Activated B cell treated with CpG ODN at 0.5 μM for 24 hours (primary cell): Measurements from ENCODE around the gene ZFYVE27. TPM values are rescaled to one million over a fixed set of nuclear protein-coding genes. Genes with fewer than 3 reads are reported as not detected.

Source experiments
- ATAC-seq: fragments of 200-7000 bp; cut with Tn5 transposase; one replicate; pipeline ENCODE4 v1.10.0; 2021; ENCODE audit warnings: low read depth, mild to moderate bottlenecking, moderate library complexity
- CTCF ChIA-PET: fragments of 350-600 bp; sonication (Branson Sonifier 250); formaldehyde crosslinking; loops from one replicate; lab custom pipeline; 2021; ENCODE audit warnings: antibody characterized with exemption; lab: Charles Lee
- POLR2A ChIA-PET: fragments of 350-600 bp; sonication (Branson Sonifier 250); formaldehyde crosslinking; loops from one replicate; lab custom pipeline; 2021; ENCODE audit warnings: antibody characterized with exemption; lab: Charles Lee
- DNase-seq: peaks from one replicate; pipeline ENCODE4 v3.0.0; 2022
- H3K27ac Mint-ChIP-seq: one replicate; pipeline ENCODE4 v1.8.0; 2020; ENCODE audit warnings: mixed read lengths
- H3K27me3 Mint-ChIP-seq: one replicate; pipeline ENCODE4 v1.8.0; 2021; ENCODE audit warnings: mixed read lengths
- H3K36me3 Mint-ChIP-seq: one replicate; pipeline ENCODE4 v1.8.0; 2021; ENCODE audit warnings: low read depth, mixed read lengths
- H3K4me1 Mint-ChIP-seq: one replicate; pipeline ENCODE4 v1.8.0; 2021; ENCODE audit warnings: mixed read lengths
- H3K4me3 Mint-ChIP-seq: one replicate; pipeline ENCODE4 v1.8.0; 2020; ENCODE audit warnings: mild to moderate bottlenecking, mixed read lengths
- H3K9me3 Mint-ChIP-seq: one replicate; pipeline ENCODE4 v1.8.0; 2020; ENCODE audit warnings: mixed read lengths
- CTCF ChIP-seq: fragments of 200-600 bp; IDR thresholded peaks from one replicate; pipeline ENCODE4 v1.8.0; 2022; ENCODE audit warnings: antibody characterized with exemption, mild to moderate bottlenecking
- intact Hi-C: fragments of 100-400 bp; cut with micrococcal nuclease; formaldehyde crosslinking; loops from one replicate; pipeline ENCODE4 v1.15.1; 2024
- total RNA-seq: library from RNA; stranded (reverse); gene quantifications from 2 replicates; pipeline ENCODE4 v1.2.3, GENCODE V29; 2022

The ZFYVE27 gene
- total RNA-seq, 1 donor from 2014 or later, result 65.7 TPM

GRCh38 chr10:97779975-97780374 lies 43.0 kb downstream of the ZFYVE27 start:
- no peak overlapping the region for H3K4me3 Mint-ChIP-seq
- no peaks in the 10 kb centered on the region for H3K36me3 Mint-ChIP-seq
- H3K27me3 Mint-ChIP-seq, result peaks cover 2% of the 10 kb centered on the region
- ChIA-PET CTCF (no interaction called here), POLR2A (no interaction called here)
- no peaks in the 10 kb centered on the region for H3K4me1 Mint-ChIP-seq
- ATAC-seq, result no peak
- intact Hi-C loops, result no loop called here
- no peak for DNase-seq
- no peak for TF ChIP-seq CTCF
- no peak overlapping the region for H3K27ac Mint-ChIP-seq
- no peaks in the 10 kb centered on the region for H3K9me3 Mint-ChIP-seq

- H3K9me3 Mint-ChIP-seq, result no peaks in the 10 kb centered on the region
- no peak overlapping the region for H3K27ac Mint-ChIP-seq
- ATAC-seq (no peak), DNase-seq (no peak)
- intact Hi-C loops, result no loop called here
- no peaks in the 10 kb centered on the region for H3K4me1 Mint-ChIP-seq
- H3K36me3 Mint-ChIP-seq, result no peaks in the 10 kb centered on the region
- CTCF ChIA-PET, result no interaction called here
- POLR2A ChIA-PET, result no interaction called here
- TF ChIP-seq CTCF, result no peak
- no peak overlapping the region for H3K4me3 Mint-ChIP-seq
- peaks cover under 1% of the 10 kb centered on the region for H3K27me3 Mint-ChIP-seq
Measured at GRCh38 chr10:97780841-97781617, 44.1 kb downstream of the ZFYVE27 start.

GRCh38 chr10:97781618-97782331 lies 44.8 kb downstream of the ZFYVE27 start:
- ChIA-PET POLR2A (no interaction called here), CTCF (no interaction called here)
- Mint-ChIP-seq H3K4me3 (no peak overlapping the region), H3K4me1 (no peaks in the 10 kb centered on the region), H3K36me3 (no peaks in the 10 kb centered on the region), H3K27ac (no peak overlapping the region), H3K27me3 (no peaks in the 10 kb centered on the region), H3K9me3 (no peaks in the 10 kb centered on the region)
- no peak for DNase-seq
- intact Hi-C loops, result no loop called here
- no peak for ATAC-seq
- TF ChIP-seq CTCF, result no peak

- ATAC-seq (no peak), DNase-seq (no peak)
- TF ChIP-seq CTCF, result no peak
- POLR2A ChIA-PET, result no interaction called here
- H3K4me3 Mint-ChIP-seq, result no peak overlapping the region
- intact Hi-C loops, result no loop called here
- H3K9me3 Mint-ChIP-seq, result no peaks in the 10 kb centered on the region
- H3K27me3 Mint-ChIP-seq, result peaks cover 4% of the 10 kb centered on the region
- no peaks in the 10 kb centered on the region for H3K36me3 Mint-ChIP-seq
- no peak overlapping the region for H3K27ac Mint-ChIP-seq
- CTCF ChIA-PET, result no interaction called here
- no peaks in the 10 kb centered on the region for H3K4me1 Mint-ChIP-seq
Measured at GRCh38 chr10:97782455-97783228, 45.7 kb downstream of the ZFYVE27 start.
